Kidney capillary endothelial cell (primary cell): Measurements from ENCODE around the gene SLC7A8.

Experiments used
- DNase-seq: peaks from one replicate; pipeline ENCODE4 v3.0.0-alpha.2; 2018; ENCODE audit warnings: low spot score

The SLC7A8 gene

GRCh38 chr14:23093991-23094665 is 89.3 kb downstream of the SLC7A8 start:
- DNase-seq, result no peak

GRCh38 chr14:23093526-23093925 is 89.9 kb downstream of the SLC7A8 start:
- DNase-seq, result no peak

- DNase-seq, result no peak
Measured at GRCh38 chr14:23093104-23093503, 90.4 kb downstream of the SLC7A8 start.

GRCh38 chr14:23091294-23092225 is 91.9 kb downstream of the SLC7A8 start:
- DNase-seq, result no peak

DNA sequence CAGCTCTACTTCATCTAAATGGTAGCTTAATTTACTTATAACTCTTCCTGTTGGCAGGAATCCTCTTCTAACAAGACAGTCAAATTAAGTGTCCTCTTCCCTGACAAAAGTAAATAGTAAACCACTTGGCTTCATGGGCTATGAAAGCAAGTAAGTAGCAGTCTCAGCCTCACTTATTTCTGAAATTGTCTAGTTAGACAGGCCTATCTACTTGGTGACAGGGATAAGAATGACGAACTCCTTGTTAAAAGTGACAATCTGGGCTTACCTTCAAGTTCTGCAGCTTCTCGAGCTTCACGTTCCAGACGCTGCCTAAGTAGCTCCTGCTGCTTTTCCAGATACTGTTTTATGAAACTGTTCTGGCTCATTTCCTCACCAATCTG is 93.2 kb downstream of the SLC7A8 start:
- no peak for DNase-seq

DNA sequence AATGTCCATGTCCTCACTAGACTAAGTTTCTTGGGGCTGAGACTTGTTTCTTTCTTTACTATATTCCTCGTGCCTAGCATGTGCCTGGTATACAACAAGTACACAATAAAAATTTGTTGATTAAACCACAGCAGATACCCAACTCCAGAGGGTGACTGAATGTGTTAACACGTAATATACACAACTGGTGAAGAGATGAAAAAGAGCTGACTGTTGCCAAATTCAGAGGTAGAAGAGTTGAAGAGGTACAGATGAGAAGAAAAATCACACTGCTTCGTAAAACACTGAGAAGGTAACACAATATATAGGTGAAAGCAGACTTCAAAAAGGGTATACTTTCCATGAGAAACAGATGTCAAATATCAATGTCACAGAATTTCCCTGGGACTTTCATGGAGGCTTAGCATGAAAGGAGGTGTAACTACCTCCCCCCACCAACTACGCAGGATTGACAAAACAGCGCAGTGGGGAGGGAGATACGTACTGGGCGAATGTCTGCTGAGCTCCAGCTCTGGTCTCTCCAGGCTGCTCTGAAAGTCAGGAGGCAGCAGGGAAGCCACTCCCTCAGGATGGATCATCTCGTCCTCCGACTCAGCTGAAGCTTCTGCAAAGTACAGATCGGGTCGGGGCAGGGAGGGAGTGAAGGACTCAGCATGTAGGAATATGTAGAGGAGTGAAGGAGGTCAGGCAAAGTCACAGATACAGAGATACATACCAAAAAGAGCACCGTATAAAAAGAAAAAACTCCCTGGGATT is 93.8 kb downstream of the SLC7A8 start:
- DNase-seq, result no peak

GRCh38 chr14:23086565-23086964 is 96.9 kb downstream of the SLC7A8 start:
- DNase-seq, result no peak

- no peak for DNase-seq
Measured at GRCh38 chr14:23085458-23085857, 98.0 kb downstream of the SLC7A8 start.

DNA sequence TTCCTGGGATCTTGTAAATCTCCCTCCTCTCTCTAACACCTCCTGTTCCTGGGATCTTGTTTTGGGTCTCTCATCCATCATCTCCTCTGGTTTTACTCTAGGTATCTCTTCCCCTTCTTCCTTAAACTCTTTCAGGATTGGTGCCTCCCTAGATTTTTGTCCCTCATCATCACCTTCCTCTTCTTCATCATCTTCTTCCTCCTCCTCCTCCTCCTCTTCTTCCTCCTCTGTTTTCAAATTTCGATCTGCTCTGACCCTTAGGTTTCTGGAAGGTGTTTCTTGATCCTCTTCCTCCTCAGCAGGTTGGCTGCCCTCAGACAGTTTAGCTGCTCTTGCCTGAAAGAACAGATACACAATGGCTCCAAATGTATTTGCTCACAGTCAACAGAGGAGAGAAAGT is 103.0 kb downstream of the SLC7A8 start:
- no peak for DNase-seq

- no peak for DNase-seq
Measured at GRCh38 chr14:23079716-23080115, 103.7 kb downstream of the SLC7A8 start.

DNA sequence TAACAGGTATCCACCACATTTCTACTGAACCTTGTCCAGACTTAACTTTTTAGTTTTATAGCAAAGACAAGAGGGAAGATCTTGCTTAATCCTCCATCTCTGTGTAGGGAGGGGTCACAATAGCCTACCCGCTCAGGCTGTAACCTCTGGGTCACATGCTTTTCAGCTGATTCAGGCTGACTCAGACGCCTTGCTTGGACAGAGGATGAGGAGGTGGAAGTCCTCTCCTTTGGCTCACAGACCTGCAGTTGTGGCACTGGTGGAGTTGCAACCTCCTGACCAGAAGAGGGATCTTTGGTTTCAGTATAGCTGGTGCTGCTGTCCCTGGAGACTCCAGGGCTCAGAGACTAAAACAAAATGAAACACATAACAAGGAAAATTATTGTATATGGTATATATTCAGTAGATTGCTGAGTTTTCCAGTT is 104.8 kb downstream of the SLC7A8 start:
- peak; percentile 96 for DNase-seq

DNA sequence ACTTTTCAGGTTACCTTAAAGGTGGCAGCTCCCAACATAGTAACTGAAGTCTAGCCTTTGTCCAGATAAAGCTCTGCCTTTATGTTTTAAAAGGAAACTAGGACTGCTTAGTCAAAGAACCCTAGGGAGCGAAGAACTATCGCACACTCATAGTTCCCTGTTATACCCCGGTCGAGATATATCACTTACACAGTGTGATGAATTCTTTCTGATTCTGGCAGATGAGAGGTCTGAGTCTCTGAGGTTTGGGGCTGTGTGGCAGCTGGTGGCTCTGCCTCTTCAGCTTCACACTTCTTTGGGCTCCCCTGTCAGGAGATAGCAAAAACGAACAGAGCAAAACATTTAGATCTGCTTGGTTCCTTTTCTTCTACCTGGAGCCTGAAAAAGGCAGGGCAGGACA is 105.5 kb downstream of the SLC7A8 start:
- no peak for DNase-seq

- no peak for DNase-seq
Measured at GRCh38 chr14:23076785-23077408, 106.6 kb downstream of the SLC7A8 start.
